GM21390 (cell line): ENCODE measurements around the gene OR51B4.
"Not testable (repeated sequence)": the region's sequence is repeated elsewhere in the genome, so short reads cannot be mapped to it uniquely, and the experiment has no call there.

Source experiments
- ATAC-seq: cut with Tn5 transposase; IDR thresholded peaks from one replicate; pipeline ENCODE4 v1.9.1; 2021; ENCODE audit not compliant: unreplicated experiment

The OR51B4 gene

DNA sequence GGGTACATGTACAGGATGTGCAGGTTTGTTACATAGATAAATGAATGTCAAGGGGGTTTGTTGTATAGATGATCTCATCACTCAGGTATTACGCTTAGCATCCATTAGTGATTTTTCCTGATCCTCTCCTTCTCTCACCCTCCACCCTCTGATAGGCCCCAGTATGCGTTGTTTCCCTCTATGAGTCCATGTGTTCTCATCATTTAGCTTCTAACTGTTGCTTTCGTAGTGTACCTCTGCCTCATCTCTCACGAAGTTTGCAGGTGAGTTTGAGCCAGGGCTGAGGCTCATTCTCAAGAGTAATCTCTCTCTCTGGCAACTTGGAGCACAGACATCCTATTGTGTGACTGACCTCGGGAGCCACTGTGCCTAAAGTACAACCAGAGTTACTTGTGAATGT lies 27.4 kb downstream of the OR51B4 start:
- ATAC-seq = no peak

GRCh38 chr11:5272395-5273017 lies 29.2 kb downstream of the OR51B4 start:
- ATAC-seq = no peak

- no peak for ATAC-seq
Measured at GRCh38 chr11:5269715-5270147, 32.0 kb downstream of the OR51B4 start, which contains the start of gene HBE1. Gene HBE1 (minus strand): TSS chr11:5269945. CDS start chr11:5269890, 55 bp downstream.

GRCh38 chr11:5267033-5267563 lies 34.6 kb downstream of the OR51B4 start:
- no peak for ATAC-seq

DNA sequence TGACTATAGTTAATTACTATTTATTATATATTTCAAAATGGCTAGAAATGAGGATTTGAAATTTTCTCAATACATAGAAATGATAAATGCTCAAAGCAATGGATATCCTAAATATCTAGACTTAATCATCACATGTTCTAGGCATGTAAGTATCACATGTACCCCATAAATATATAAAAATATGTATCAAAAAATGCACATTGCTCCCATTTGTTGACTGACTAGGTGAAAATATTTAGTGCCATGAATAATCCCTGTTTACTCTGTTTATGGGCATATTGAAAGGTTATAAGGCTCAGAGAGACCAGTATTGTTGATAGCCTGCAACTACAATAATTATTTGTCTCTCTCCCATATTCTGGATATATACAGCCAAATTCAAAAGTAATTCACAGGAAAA lies 35.1 kb downstream of the OR51B4 start:
- no peak for ATAC-seq

DNA sequence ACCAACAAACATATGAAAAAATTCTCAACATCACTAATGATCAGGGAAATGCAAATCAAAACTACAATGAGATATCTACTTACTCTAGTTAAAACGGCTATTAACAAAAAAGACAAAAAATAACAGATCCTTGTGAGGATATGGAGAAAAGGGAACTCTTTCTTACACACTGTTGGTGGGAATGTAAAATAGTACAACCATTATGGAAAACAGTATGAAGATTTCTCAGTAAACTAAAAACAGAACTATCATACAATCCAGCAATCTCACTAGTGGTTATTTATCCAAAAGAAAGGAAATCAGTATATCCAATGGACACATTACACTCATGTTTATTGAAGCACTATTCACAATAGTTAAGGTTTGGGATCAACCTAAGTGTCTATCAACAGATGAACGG lies 35.9 kb downstream of the OR51B4 start:
- no peak for ATAC-seq

DNA sequence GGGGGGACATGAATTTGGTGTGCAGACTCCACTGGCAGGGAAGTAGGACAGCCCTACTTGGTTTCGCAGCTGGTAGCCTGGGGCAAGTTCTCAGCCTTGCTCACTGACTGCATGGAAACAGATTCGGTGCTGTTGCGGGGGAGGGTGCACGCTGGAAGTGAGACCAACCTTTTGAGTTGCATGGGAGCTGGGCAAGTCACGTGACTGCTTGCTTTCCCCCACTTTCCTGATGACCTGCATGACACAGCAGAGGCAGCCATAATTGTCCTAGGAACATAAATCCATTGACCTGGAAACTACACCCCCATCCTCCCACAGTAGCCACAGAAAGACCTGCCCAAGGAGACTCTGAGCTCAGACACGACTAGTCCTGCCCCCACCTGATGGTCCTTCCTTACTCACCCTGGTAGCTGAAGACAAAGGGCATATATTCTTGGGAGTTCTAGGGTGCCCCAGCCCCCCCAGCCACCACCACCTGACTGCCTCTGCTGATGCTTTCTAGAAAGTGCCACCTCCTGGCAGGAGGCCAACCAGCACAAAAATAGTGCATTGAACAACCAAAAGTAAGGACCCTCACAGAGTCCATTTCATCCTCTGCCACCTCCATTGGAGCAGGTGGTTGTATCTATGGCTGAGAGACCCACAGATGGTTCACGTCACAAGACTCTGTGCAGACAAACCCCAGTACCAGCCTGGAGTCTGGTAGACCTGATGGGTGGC lies 43.0 kb downstream of the OR51B4 start:
- ATAC-seq = no peak

GRCh38 chr11:5257296-5257695 lies 44.5 kb downstream of the OR51B4 start:
- ATAC-seq = no peak

- ATAC-seq = not testable (repeated sequence)
Measured at GRCh38 chr11:5254646-5255413, 46.9 kb downstream of the OR51B4 start, which contains the start of gene HBG2. Gene HBG2 (minus strand): TSS chr11:5254781. CDS start chr11:5254728, 53 bp downstream.

DNA sequence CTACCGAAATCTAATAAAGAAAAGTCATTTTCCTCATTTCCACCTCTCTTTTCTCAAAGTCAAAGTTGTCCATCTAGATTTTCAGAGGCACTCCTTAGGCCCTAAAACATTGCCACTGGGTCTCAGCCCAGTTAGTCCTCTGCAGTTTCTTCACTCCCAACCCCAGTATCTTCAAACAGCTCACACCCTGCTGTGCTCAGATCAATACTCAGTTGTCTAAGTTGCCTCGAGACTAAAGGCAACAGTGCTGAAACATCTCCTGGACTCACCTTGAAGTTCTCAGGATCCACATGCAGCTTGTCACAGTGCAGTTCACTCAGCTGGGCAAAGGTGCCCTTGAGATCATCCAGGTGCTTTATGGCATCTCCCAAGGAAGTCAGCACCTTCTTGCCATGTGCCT lies 47.7 kb downstream of the OR51B4 start:
- not testable (repeated sequence) for ATAC-seq

DNA sequence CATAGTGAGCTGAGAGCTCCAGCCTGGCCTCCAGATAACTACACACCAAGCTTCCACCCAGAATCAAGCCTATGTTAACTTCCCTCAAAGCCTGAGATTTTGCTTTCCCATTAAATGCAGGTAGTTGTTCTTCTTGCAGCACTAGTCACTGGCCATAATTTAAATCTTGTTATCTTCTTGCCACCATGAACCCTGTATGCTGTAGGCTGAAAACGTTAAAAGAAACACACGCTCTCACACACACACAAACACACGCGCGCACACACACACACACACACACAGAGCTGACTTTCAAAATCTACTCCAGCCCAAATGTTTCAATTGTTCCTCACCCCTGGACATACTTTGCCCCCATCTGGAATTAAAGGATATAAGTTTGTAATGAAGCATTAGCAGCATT lies 48.3 kb downstream of the OR51B4 start:
- not testable (repeated sequence) for ATAC-seq

- no peak for ATAC-seq
Measured at GRCh38 chr11:5252919-5253265, 48.9 kb downstream of the OR51B4 start.

GRCh38 chr11:5252192-5252918 lies 49.4 kb downstream of the OR51B4 start:
- no peak for ATAC-seq

GRCh38 chr11:5251746-5252145 lies 50.0 kb downstream of the OR51B4 start:
- no peak for ATAC-seq
